Measurements from ENCODE around the gene THRB.

THRB gene

DNA sequence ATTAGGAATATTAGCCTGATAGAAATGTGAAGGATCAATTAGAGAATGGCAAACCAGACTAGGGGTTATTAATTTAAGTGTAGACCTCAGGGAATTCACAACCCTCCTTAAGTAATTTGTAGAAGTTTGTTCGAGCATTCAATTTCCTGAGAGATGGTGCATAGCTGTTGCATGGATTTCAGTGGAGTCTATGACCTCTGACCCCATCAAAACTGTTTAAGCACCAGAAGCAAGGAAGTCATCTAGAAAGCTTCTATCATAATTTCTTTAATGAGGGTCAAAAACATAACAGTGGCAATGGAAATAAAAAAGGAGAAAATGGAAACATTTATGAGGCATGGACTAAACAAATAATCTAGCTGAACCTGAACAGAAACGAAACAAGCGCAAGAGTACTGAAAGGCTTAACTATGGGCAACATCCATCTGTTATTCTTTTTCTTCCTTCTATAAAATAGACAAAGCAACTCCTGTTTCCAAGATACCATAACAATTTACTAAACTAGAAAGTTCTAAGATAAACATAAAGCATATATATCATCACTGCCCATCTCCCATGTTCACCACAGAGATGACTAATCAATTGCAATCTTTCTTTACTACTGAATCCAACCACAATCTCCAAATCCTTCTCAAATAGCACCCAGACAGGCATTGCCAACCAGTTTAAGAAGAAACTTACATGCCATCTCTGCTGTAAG, 151.4 kb downstream of the THRB start:
- no peak for DNase-seq

- no peak for DNase-seq
Measured at GRCh38 chr3:24342275-24342674, 152.4 kb downstream of the THRB start.

GRCh38 chr3:24341668-24342067, 153.0 kb downstream of the THRB start:
- no peak for DNase-seq

DNA sequence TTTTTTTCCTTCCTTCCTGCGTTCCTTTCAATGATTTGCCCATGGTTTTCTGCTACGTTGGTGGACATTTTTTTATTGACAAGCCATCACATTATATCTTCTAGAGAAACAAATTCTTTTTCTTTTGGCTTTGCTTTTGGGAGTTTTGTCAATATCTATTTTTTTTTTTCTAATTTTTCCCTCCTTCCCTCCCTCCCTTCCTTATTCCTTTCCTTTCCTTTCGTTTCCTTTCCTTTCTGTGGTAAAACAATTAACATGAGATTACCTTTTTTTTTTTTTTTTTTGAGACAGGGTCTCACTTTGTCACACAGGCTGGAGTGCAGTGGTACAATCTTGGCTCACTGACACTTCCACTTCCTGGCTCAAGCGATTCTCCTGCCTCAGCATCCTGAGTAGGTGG, 153.7 kb downstream of the THRB start:
- DNase-seq = no peak

DNA sequence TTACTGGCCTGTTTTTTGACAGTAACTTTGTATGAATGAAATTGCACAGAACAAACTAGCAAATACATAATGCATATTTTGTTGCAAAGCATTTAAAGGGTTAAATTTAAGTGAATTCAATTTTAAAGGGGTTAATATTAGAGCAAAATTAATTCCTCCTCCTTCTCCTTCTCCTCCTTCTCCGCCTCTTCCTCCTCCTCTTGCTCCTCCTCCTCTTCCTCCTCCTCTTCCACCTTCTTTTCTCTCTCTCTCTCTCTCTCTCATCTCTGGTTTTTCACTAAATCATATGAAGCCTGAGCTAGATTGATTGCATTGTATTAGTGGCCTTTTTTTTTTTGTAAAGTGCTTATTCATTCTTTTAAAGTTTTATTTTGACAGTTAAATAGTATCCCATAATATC, 154.5 kb downstream of the THRB start:
- no peak for DNase-seq

- no peak for DNase-seq
Measured at GRCh38 chr3:24339266-24339825, 155.3 kb downstream of the THRB start.

DNA sequence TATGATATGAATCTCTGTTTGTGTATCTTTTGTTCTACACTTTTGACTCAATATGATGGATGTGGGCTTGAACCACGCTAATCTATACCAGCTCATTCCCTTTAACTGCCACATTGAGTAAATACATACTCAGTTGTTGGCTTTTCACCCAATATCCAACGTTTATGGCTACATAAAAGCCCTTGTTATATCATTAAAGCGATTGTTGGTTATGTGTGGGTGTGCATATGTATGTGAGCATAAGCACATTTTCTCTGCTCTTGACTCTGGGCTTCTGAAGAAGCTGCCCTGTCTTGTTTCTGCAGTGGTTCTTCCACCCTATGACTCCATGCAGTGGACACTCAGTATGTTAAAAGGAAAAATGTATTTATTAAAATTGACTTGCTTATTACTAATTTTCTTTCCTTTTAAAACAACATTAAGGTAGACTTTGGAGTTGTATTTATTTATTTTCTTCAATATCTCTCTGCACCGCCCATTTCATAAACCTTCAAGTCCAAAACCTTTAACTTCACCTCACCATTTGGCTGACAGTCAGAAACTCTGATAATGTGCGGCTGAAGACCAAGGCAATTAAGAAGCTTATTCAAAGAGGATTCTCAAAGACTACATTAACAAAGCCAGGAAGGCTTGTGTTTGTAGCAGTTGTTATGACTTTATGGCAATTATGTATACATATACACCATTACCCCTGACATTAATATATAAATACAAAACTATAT, 156.1 kb downstream of the THRB start:
- DNase-seq = no peak

DNA sequence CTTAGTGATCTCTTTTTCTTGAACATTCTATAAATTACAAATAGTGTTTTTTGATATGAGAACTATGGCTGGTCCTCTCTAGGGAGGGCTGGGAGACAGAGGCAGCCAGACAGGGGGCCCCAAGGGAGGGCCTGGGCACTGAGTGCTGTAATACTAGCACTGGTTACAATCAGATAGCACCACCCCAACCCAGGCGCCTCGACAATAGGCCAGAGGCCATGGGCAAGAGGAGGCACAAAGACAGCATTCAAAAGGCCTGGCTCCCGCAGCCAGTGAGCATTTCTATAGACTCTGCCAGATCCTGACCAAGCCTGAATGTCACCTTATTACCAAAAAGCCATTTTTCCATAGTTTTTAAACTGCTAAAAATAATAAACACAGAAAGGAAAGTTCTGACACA, 158.5 kb downstream of the THRB start:
- DNase-seq = no peak

GRCh38 chr3:24332092-24332491, 162.6 kb downstream of the THRB start:
- DNase-seq = no peak

DNA sequence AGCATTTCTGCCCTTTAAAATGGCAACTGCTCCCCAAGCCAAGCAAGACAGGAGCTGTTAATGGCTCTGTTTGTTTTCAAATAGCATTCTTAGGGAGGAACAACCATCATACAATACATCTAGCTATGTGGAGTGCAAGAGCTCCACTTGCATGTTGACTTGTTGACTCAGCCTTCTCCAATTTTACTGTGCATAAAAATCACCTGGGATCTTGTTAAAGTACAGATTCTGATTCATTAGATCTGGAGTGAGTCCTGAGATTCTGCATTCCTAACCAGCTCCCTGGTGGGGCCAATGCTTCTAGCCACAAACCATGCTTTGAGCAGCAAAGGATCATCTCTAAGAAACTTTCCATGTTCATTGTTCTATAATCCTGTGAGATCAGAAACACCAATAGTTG, 171.4 kb downstream of the THRB start:
- DNase-seq = no peak

- DNase-seq = no peak
Measured at GRCh38 chr3:24320601-24321000, 174.0 kb downstream of the THRB start.

- no peak for DNase-seq
Measured at GRCh38 chr3:24318677-24319287, 175.9 kb downstream of the THRB start.

DNA sequence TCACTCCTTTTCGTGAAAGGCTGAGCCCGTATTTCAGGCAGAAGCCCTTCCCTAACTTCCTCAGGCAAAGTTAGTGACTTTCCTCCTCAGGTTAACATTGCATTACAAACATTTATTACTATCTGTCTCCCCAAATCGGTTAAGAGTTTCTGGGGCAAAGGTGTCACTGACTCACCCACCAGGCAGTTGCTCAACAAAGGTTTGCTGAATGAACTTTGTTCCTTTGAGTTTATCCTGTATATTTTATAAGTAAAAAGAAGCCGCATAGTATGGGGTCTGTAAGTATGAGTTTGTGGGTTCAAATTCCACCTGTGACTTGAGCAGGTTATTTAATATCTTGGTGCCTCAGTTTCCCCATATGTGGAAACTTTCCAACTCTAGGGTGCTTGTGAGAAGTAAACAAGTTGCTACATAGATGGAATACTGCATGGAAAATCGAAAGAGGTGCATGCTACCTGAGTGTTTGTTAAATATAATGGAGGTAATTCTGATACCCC, 177.7 kb downstream of the THRB start:
- DNase-seq = no peak

DNA sequence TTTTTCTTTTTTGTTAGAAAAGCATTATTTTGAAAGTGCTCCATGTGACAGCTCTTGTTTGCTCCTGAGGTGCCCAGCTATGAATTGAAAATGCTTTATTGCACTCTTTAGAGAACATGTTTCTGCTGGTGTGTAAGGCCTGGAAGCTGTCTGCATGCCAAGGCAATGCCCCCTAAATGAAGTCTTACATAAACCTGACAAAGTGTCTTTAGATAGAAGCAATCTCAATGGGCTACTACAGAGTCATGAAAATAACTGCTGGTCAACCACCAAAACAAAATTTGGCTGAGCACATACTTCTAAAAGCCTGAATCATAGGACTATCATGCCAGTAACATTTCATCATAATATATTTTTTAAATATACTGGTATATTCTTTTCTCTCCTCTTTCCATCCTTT, 178.7 kb downstream of the THRB start:
- DNase-seq = no peak

DNA sequence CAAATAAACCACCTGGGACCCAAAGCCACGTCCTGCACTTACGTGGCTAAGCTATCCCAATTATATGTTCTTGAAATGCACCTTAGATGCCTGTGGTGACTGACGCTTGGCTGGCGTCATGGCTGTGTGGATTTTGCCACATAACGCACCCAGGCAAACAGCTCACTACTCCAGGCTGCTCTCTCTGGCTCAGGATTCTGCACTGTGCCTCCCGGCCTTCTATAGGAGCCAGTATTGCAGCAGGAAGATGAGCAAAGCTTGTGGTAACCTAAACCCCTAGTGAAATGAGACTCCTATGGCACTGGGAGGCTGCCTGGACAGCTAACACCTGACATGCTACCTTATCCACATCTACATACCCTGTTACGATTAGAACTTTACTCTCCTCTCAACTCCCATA, 179.3 kb downstream of the THRB start:
- DNase-seq = no peak

DNA sequence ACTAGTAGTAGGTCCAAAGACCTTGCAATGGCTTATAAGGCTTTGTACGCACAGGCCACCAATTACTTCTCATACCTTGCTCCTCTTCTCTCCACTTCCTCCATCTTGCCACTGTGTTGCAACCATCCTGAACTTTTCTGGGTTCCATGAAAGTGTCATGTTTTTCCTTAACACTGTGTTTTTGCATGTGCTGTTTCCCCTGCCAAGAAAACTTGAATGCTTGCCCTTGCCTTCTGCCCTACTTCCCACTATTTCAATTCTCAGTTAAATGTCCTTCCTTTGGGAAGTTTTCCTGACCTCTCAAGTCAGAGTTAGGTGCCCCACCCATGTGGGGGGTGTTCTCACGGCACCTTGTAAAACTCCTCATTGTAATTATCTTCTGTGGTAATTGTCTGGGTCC, 182.8 kb downstream of the THRB start:
- DNase-seq = no peak

- DNase-seq = no peak
Measured at GRCh38 chr3:24310887-24311286, 183.8 kb downstream of the THRB start.

DNA sequence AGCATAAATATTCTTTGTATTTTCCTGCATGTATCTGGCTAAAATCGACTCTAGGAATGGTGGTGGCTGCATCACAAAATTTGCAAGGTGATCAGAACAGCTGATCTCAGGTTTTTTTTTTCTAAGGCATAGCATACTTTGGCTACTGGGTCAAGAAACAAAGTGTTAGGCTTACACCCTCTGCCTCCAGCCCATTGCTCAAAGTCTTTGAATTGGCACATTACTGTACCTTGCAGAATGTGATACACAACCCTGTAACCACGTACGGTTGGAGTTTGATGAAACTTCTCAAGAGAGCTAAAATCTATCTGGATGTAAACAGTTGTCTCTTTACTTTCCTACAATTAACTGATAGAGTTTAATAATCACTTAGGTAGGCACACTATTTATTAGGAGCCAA, 188.1 kb downstream of the THRB start:
- no peak for DNase-seq

DNA sequence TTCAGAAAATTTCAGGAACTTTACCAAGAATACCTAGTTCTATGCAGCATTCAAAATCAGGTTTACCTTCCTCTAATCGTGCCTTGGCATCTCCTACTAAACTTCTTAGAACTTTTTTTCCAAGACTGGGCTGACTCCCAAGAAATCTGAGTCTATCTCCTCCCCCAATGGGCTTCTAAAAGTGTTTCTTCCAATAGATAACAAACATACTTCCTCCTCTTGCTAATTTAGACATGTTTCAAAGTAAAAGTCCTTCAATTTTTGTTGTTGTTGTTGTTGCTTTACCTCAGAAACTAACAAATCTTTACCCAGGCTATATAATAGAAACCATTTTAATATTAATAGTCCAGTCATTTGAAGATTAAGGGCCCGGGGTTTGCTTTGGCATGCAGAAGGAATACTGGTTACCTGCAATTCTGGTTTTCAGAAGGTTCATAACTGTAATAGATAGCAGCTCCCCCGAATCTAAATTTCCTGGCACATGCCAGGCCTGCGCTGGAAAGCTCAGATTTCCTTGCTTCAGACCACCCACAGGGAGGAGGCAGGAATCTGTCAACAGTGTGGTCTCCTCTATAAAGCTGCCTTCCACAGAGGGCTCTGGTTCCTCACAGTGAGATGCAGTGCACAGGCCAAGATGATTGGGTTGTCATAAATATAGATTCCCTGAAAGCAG, 188.7 kb downstream of the THRB start:
- DNase-seq = no peak

DNA sequence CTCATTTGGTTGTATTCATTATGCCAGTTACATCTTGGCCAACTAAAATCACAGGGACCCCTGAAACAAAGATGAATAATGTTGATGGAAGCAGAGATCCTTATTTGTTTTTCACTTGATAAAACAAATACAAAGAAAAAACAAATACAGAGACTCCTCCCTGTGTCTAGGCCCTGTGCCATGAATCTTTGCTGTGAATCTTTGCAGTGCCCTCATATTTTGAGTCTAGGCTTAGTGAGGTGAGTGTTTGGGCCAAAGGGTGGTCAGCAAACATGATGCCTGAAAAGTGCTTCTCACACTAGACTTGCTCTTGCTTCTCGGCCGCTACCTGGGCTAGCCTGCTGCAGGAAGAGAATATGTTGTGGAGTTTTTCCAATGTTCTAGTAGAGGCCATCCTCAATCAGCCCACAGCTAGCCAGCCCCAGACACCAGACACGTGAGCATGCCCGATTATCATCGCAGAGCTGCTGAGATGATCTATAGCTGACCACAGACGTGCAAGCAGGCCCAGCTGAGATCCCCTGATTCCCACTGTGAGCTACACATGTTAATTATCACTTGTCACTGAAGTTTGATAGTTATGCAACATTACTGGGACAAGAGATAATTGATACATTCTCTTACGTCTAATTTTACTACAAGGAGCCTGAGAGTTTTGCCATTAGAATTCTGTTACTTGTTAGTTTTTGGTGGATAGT, 191.4 kb downstream of the THRB start:
- DNase-seq = no peak

DNA sequence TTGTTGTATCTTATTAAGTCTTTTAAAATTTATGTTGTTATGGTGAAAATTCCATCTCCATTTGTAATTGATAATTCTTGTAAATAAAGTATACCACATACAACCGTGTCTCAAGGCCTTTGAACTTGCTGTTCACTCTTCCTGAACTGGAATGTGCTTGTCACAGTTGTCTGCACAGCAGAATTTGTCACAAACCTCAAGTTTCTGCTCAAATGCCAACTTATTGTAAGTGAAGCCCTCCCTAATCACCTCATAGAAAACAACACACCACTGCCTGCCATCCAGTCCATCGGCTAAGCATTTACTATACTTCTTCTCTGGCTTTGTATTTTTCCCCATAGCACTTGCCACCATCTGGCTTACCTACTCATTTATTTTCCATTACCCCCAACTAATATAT, 192.3 kb downstream of the THRB start:
- DNase-seq = no peak

- DNase-seq = no peak
Measured at GRCh38 chr3:24300949-24301348, 193.7 kb downstream of the THRB start.

Data from NCI-H1105 (cell line).